Adrenal gland (tissue), 12 donors: ENCODE results near the gene CDK5RAP2. TPM values are rescaled to one million over a fixed set of nuclear protein-coding genes. Genes with fewer than 3 reads are reported as not detected.

Experiments
- DNase-seq, 7 donors: peaks; one replicate each; pipeline ENCODE4 v3.0.0-alpha.2; 2019 to 2020
- H3K27ac ChIP-seq, 5 donors: fragments of 200-600 bp; sonication (generic) in 4 of 5; 1 replicate in 3 of 5; 2 replicates in 2 of 5; pipeline versions ENCODE4 v1.5.1 to v1.8.0; 2016 to 2020; ENCODE audit warnings: mild to moderate bottlenecking in 1 of 5
- H3K27me3 ChIP-seq: fragments of 200-600 bp; 2 replicates; pipeline ENCODE4 v1.8.0; 2021
- H3K36me3 ChIP-seq, 2 donors: fragments of 200-600 bp; replicated peaks in 1 of 2; 1 replicate in 1 of 2; 2 replicates in 1 of 2; pipeline versions ENCODE4 v1.5.1 to v1.8.0; 2018 to 2022
- H3K4me1 ChIP-seq, 2 donors: fragments of 200-600 bp; replicated peaks in 1 of 2; 1 replicate in 1 of 2; 2 replicates in 1 of 2; pipeline versions ENCODE4 v1.5.1 to v1.8.0; 2018 to 2021
- H3K4me3 ChIP-seq, 4 donors: fragments of 200-600 bp; sonication (generic) in 3 of 4; one replicate each; pipeline ENCODE4 v1.5.1; 2016 to 2018
- H3K9me3 ChIP-seq, 3 donors: fragments of 200-600 bp; sonication (generic) in 1 of 3; replicated peaks in 1 of 3; 1 replicate in 2 of 3; 2 replicates in 1 of 3; pipeline versions ENCODE4 v1.5.1 to v1.8.0; 2016 to 2021
- POLR2A ChIP-seq, 2 donors: fragments of 450-650 bp; IDR thresholded peaks; one replicate each; pipeline ENCODE4 v1.6.1; 2017; ENCODE audit warnings: antibody characterized with exemption in 2 of 2, mild to moderate bottlenecking in 2 of 2, moderate library complexity in 1 of 2
- WGBS, 4 donors: extraction: QIAGEN DNeasy Blood & Tissue Kit in 2 of 4; methylation state at CpG; one replicate each; pipeline versions ENCODE4 v1.1.5 to v1.1.7; 2013 to 2017; 5-methylcytosine and 5-hydroxymethylcytosine counted together
- intact Hi-C, 2 donors: fragments of 100-400 bp; cut with DNase I; formaldehyde crosslinking; loops; one replicate each; pipeline versions ENCODE4 v1.14.1 to v1.15.0; 2022 to 2023
- polyA plus RNA-seq, 3 donors: library from polyadenylated mRNA; stranded (reverse); fragments of 200-250 nt in 2 of 3; fragments of 350-450 nt in 1 of 3; fragmentation: Illumina TruSeq in 1 of 3; extraction: RNeasy Lipid Tissue Mini Kit (QIAGEN cat#74804) in 1 of 3; gene quantifications; one replicate each; pipeline ENCODE4 v1.2.3, GENCODE V29; 2013 to 2014
- total RNA-seq, 9 donors: library from RNA; depleted of rRNA in 4 of 9; stranded (reverse); fragments of >200 nt in 4 of 9; fragments of 120-200 nt in 1 of 9; fragmentation: NEBNext Ultra II Directional in 1 of 9; extraction: Animal tissue kit (Norgen Biotek cat#: 25700) in 1 of 9; gene quantifications; one replicate each; pipeline versions ENCODE4 v1.1.0 to v1.2.4, GENCODE V29; 2013 to 2023
- TF ChIP-seq, protein P1 (sequence below), 6 experiments: fragments of 450-650 bp in 4 of 6; fragments of 200-600 bp in 2 of 6; sonication (generic) in 1 of 6; IDR thresholded peaks; 1 replicate in 5 of 6; 2 replicates in 1 of 6; pipeline versions ENCODE4 v1.5.1 to v1.8.0; 2016 to 2021; ENCODE audit warnings: antibody characterized with exemption in 6 of 6, mild to moderate bottlenecking in 2 of 6, moderate library complexity in 1 of 6
- donor health status: healthy with polysubstance abuse.
- donor health status: Bipolar disorder and iron deficiency.
- donor health status: DM: yes; HTN: yes; CAD: no.
- donor health status: DM: no; HTN: no; CAD: no.
- donor health status: DM: no; HTN: no; CAD: no.
- donor health status: DM: yes; HTN: yes; CAD: no.

Gene CDK5RAP2
- total and polyA plus RNA-seq, 12 donors, result 26.0 to 60.7 (median 41.9) TPM

DNA sequence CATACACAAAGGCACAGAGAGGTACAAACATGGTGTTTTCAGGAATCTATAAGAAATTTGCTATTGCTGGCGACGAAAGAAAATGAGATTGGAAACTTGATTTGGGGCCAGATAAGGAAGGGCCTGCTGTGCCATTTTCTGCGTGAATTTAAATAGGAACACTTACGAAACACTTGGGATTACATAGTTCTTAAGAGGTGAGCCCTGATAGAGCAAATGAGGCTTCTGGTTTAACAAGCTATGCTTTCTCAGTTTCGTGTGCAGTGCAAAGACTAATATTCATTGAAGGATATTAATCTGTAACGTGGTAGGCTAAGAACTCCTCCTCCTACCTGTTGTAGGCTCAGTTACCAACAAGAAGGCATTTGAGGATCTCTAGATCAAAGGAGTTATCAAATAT, 93.1 kb downstream of the CDK5RAP2 start:
- peaks cover 0 to 22% of the 10 kb centered on the region in 2 donors for H3K36me3 ChIP-seq
- H3K9me3 ChIP-seq, result no peaks in the 10 kb centered on the region
- intact Hi-C loops, result no loop called here
- H3K4me1 ChIP-seq, result no peaks in the 10 kb centered on the region
- H3K27ac ChIP-seq, result no peak overlapping the region
- 84 to 94% (median 93%) methylated on average over 6 of the region's 6 CpGs for WGBS, 4 donors
- no peaks in the 10 kb centered on the region for H3K27me3 ChIP-seq
- no peak for TF ChIP-seq POLR2A (IDR thresholded peaks at IDR 0.05)
- TF ChIP-seq, protein P1, sequence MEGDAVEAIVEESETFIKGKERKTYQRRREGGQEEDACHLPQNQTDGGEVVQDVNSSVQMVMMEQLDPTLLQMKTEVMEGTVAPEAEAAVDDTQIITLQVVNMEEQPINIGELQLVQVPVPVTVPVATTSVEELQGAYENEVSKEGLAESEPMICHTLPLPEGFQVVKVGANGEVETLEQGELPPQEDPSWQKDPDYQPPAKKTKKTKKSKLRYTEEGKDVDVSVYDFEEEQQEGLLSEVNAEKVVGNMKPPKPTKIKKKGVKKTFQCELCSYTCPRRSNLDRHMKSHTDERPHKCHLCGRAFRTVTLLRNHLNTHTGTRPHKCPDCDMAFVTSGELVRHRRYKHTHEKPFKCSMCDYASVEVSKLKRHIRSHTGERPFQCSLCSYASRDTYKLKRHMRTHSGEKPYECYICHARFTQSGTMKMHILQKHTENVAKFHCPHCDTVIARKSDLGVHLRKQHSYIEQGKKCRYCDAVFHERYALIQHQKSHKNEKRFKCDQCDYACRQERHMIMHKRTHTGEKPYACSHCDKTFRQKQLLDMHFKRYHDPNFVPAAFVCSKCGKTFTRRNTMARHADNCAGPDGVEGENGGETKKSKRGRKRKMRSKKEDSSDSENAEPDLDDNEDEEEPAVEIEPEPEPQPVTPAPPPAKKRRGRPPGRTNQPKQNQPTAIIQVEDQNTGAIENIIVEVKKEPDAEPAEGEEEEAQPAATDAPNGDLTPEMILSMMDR (IDR thresholded peaks at IDR 0.05), result no peak
- DNase-seq, result no peak
- no peak overlapping the region for H3K4me3 ChIP-seq

DNA sequence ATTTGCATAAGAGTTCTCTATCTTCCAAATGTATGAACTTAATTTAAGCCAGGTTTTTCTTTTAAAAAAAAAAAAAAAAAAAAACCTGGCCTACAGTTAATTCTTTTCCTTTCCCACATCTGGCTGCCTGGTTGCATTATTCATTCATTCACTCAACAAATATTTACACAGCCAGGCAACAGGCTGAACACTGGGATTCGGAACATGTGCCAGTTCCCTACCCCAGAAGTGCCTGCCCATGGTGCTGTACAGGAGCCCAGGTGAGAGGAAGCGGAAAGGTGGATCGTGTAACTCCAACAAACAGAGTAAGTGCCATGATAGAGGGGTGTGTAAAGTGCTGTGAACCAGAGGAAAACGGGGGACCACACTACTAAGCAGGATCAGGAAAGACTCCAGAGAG, 93.6 kb downstream of the CDK5RAP2 start:
- no peak for DNase-seq
- intact Hi-C loops, result no loop called here
- Histone ChIP-seq H3K36me3 (peaks cover 0 to 22% of the 10 kb centered on the region in 2 donors), H3K27ac (no peak overlapping the region), H3K9me3 (no peaks in the 10 kb centered on the region), H3K4me3 (no peak overlapping the region), H3K4me1 (no peaks in the 10 kb centered on the region), H3K27me3 (no peaks in the 10 kb centered on the region)
- 93 to 96% (median 95%) methylated on average over 4 of the region's 4 CpGs for WGBS, 4 donors
- no peak for TF ChIP-seq POLR2A (IDR thresholded peaks at IDR 0.05)
- TF ChIP-seq, protein P1 (IDR thresholded peaks at IDR 0.05), result no peak

DNA sequence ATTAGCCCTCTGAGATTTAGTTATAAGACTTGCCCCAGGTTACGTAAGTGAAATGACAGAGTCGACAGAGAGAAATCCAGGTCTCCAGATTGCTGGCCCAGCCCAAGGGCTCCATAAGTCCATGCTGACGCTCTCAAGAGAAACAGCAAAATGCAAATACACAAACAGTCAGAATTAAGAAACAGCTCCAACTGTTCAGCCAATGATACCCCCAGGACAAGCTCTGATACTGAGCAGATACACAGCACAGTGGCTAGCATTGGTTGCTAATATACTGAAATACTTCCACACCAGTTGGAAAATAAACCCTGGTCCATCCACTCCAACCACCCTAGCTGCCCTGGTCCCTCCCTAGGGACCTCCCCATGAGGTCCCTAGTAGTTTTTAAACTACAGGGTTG, 94.2 kb downstream of the CDK5RAP2 start:
- H3K27me3 ChIP-seq, result no peaks in the 10 kb centered on the region
- H3K9me3 ChIP-seq, result no peaks in the 10 kb centered on the region
- intact Hi-C loops, result no loop called here
- peaks cover 0 to 5% of the 10 kb centered on the region in 2 donors for H3K4me1 ChIP-seq
- no peak for DNase-seq
- peaks cover 0 to 22% of the 10 kb centered on the region in 2 donors for H3K36me3 ChIP-seq
- H3K27ac ChIP-seq, result peak overlapping the region in 1 of 5 donors; percentile 22
- no peak for TF ChIP-seq POLR2A (IDR thresholded peaks at IDR 0.05)
- TF ChIP-seq, protein P1 (IDR thresholded peaks at IDR 0.05), result no peak
- no peak overlapping the region for H3K4me3 ChIP-seq
- WGBS, 4 donors, result 94 to 100% (median 95%) methylated on average over 3 of the region's 3 CpGs

DNA sequence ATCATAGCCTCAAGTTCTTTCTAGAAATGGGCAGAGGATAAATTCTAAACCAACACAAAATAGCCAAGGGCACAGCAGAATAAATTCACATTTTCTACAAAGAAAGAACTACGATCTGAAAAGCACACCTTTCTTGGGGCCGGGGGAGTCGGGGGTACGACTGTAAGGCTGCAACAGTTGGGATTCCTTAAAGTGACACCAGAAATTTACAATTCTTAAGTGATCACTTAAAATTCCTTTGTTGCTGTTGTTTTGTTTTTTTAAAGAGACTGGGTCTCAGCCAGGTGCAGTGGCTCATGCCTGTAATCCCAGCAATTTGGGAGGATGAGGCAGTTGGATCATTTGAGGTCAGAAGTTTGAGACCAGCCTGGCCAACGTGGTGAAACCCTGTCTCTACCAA, 95.8 kb downstream of the CDK5RAP2 start:
- no peaks in the 10 kb centered on the region for H3K27me3 ChIP-seq
- H3K4me3 ChIP-seq, result no peak overlapping the region
- no peaks in the 10 kb centered on the region for H3K9me3 ChIP-seq
- peaks cover 0 to 22% of the 10 kb centered on the region in 2 donors for H3K36me3 ChIP-seq
- no peak overlapping the region for H3K27ac ChIP-seq
- H3K4me1 ChIP-seq, result peaks cover 0 to 9% of the 10 kb centered on the region in 2 donors
- intact Hi-C loops, result no loop called here
- WGBS, 4 donors, result 94 to 97% (median 95%) methylated on average over 5 of the region's 5 CpGs
- TF ChIP-seq, protein P1 (IDR thresholded peaks at IDR 0.05), result no peak
- TF ChIP-seq POLR2A (IDR thresholded peaks at IDR 0.05), result no peak
- DNase-seq, result no peak
